SKM-1 (cell line): ENCODE measurements around the gene PLEKHF1.

ENCODE experiments used
- DNase-seq: peaks from one replicate; lab custom pipeline; 2025; ENCODE audit not compliant: unreplicated experiment; lab: John Stamatoyannopoulos, UW

PLEKHF1 gene

DNA sequence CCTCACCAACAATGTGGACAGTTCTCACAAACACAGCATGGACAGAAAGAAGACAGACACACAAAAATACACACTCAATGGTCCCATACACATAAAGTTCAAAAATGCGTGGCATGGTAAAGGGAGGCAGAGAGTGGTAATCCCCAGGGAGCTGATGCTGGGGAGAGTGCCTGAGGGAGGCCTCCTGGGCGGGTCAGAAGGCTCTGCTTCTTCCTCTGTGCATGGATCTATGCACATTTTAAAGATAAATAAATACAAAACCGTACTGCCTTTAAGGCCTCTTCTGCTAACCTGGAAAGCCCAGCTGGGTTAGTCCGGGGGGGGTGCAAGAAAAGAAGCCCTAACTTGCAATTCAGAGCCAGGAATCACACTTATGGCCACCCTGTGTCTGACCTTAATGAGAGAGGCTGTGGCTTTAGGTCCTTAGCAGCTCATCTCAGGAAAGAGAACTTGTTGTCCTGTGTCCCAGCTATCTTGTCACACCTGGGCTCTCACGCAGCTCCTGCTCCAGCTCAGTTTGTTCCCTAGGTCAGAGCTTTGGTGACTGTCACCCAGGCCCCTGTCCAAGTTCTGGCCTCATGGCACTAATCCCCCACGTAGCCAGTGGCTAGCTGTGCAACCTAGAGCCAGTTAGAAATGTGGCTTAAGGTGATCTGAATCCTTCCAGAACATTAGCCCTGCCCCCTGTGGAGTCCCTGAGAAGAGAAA, 30.7 kb upstream of the PLEKHF1 start:
- DNase-seq = no peak

DNA sequence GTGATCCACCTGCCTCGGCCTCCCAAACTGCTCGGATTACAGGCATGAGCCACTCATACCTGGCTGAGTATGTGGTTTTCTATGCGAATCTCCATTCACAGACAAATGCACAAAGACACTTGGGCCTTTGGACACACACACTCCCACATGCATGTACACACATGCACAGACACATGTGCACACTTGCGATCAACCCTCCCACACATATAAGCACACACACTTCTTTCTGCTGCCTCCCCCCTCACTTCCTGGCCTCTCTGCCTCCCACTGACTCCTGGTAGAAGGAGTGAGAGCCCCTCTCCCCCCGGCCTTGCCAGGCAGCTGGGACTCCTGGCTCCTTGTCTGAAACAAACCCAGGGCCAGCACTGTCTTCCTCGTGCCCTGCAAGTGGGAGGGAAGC, 29.3 kb upstream of the PLEKHF1 start:
- no peak for DNase-seq

DNA sequence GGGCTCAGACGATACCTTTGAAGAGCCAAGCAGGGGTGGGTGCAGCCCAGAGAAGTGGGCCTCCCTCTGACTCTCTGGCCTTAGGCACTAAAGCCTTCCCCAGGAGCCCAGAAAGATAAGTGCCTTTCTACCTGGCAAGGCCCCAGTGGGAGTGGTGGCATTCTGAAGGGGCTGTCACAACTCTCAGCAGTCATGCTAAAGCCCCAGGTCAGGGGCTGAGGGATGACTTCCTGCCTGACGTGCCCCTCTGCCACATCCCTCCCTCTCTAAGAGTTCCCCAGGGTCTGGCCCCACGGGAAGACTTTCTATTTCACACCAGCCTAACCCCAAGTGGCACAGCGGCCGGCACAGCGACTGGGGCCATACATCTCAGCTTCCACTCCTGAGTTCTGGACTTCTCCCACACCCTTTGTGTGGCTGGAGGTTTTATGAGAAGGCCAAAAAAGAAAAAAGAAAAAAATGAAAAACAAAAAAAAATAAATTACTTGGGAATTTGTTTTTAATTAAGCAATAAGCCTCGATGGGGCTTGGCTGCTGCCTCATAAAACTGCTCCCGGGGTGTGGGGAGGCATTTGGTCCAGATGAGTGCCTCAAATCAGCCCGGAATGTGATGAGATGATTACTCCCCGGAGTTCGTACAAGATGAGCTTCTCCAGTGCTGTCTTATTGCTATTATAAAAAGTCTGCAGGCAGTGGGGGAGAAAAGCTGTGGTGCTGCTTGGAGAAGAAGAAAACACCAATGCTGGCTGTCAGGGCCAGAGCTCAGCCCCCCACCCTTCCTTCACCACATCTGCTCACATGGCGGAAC, 28.5 kb upstream of the PLEKHF1 start:
- DNase-seq = no peak

DNA sequence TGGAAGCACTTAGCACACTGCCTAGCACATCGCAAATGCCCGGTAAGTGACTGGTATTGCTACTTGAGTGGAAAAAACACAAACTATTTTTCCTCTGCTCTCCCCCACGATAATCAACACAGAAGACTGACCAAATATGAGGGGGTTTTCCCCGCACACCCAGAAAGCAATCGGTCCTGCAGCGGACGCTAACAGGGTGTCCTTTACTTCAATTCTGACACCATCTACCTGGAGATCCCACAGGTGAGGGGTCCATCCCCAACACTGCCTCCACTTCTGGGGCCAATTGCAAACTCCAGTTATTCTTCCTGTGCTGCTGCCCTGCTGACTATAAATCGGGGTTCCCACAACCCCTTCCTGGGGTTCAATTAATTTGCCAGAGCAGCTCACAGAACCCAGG, 26.2 kb upstream of the PLEKHF1 start:
- no peak for DNase-seq

DNA sequence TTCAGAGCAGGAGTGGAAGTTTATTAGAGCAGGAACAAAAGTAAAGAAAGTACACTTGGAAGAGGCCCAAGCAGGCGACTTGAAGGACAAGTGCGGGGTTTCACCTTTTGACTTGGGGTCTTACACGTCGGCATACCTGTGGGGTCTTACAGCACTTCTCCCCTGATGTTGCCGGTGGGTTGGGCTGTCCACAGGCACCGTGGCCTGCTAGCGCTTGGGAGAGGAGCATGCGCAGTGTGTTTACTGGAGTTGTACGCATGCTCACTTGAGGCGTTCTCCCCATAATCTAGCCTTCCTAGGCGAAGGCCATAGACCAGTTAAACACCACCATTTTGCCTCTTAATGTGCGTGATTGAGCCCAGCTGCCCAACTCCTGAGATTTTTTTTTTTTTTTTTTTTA, 25.0 kb upstream of the PLEKHF1 start:
- DNase-seq = no peak

DNA sequence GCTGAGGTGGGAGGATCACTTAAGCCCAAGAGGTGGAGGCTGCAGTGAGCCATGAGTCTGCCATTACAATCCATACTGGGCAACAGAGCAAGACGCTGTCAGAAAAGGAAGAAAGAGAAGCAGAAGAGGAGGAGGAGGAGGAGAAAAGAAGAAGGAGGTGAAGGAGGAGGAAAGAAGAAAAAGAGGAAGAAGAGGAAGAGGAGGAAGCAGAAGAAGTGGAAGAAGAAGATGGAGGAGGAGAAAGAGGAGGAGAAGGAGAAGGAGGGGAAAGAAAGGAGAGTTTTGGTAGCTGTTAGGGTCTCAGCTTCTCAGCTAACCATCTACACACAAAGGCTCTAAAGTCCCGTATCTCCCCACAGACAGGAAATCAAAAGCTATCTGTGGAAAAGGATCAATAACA, 23.7 kb upstream of the PLEKHF1 start:
- DNase-seq = no peak

DNA sequence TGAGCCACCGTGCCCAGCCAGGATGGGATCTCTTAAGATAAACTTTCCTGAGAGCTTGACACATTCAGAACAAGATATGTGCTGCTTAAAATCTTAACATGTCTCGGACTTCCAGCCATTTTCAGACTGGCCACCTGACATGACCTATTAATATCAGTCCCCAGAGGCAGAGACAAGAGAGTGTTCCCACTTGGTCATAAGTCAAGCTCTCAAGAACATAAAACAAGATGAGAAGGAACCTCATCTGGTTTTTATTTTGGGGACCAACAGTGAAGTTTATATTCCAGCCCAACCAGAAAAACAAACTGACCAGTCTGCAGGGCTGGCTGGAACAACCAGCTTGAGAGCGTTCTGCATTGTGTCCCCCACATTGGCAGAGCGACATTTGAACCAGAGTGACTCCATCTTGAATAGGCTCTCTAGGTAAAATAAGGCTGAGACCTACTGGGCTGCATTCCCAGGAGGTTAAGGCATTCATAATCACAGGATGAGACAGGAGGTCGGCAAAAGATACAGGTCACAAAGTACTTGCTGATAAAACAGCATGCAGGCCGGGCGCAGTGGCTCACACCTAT, 21.8 kb upstream of the PLEKHF1 start:
- DNase-seq = no peak

DNA sequence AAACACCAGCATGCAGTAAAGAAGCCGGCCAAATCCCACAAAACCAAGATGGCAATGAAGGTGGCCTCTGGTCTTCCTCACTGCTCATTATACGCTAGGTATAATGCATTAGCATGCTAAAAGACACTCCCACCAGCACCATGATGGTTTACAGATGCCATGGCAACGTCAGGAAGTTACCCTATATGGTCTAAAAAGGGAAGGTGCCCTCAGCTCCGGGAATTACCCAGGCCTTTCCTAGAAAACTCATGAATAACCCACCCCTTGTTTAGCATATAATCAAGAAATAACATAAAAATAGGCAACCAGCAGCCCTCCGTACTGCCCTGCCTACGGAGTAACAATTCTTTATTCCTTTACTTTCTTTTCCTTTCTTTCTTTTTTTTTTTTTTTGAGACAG, 21.1 kb upstream of the PLEKHF1 start:
- no peak for DNase-seq

DNA sequence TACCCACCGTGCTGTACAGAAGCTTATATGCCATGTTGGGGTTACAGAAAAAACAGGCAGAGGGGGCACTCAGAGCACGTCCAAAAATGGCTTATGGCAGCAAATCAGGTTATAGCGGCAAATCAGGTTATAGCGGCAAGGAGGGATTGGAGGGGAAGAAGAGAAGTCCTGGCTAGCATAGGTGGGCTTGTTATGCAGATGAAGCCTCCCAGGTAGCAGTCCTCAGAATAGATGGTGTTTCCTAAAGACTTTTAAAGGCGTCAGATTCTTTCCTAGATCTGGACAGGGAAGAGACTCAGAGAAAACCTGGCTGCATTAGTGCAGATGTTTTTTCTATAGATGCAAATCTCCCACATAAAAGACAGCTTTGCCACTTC, 19.8 kb upstream of the PLEKHF1 start:
- DNase-seq = no peak

DNA sequence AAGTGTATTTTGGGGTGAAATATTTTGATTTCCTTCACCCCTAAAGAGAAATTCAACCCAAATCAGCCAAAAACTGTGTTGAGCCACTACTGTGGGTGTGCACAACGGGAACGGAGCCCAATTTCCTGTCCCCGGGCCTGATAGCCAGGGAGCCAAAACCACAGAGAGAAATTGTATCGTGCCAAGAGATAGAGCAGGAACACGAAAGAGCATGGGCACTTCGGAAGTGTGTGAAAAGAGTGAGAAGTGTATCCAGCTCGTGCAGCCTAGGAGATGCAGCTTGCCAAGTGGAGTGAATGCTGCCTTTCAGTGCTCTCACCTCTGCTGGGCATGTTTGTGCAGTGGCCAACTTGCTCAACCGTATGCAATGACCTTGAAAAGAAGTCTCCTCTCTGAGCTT, 19.4 kb upstream of the PLEKHF1 start:
- DNase-seq = no peak

DNA sequence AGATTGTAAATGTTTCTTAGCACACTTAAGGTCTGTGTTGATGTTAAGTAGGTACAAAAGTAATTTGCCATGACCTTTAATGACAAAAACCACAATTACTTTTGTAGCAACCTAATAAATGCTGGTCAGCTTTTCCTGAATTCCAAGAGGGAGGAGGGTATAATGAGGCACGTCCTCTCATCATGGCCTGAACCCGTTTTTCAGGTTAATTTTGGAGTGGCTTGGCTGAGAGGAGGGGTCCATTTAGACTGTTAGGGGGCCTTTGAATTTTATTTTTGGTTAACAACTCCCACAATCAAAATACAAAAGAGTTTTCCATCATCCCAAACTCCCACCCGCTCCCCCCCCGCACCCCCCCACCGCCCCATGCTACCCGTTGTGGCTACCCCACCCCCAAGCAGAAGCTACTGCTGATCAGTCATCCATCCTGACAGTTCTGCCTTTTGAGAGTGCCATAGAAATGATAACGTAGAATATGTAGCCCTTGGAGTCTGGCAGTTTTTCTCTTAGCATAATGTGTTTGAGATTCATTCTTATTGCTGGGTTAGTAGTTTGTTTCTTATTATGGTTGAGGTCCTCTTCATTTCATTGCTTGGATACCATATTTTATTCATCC, 14.4 kb upstream of the PLEKHF1 start:
- no peak for DNase-seq

DNA sequence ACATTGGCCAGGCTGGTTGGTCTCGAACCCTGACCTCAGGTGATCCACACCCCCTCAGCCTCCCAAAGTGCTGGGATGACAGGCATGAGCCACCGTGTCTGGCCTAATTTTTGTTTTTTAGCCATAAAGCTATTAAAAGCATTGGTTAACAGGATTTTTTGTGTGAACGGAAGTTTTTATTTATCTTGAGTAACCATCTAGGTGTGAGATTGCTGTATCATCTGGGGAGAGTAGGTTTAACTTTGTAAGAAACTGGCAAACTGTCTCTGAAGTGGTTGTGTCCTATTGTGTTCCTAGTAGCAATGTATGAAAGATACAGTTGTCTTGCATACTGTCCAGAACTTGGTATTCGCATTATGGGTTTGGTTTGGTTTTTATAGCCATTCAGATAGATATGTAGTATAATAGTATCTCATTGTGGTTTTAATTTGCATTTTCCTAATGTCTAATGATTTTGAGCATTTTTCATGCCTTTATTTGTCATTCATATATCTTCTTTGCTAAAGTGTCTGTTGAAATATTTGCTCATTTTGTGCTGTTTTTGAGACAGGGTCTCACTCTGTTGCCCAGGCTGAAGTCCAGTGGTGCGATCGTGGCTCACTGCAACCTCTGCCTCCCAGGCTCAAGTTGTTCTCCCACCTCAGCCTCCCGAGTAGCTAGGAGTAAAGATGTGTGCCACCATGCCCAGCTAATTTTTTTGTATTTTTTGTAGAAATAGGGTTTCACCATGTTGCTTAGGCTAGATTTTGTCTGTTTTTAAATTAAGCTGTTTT, 13.5 kb upstream of the PLEKHF1 start:
- DNase-seq = no peak

DNA sequence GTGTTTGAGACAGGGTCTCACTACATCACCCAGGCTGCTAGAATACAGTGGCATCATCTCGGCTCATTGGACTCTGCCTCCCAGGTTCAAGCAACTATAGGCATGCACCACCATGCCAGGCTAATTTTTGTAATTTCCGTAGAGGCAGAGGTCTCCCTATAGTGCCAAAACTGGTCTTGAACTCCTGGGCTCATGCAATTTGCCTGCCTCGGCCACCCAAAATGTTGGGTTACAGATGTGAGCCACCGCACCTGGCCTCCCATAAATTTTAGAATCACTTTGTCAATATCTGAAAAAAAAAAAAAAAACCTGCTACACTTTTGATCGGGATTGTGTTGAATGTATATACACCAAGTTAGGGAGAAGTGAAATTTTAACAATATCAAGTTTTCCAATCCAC, 11.9 kb upstream of the PLEKHF1 start:
- DNase-seq = no peak

DNA sequence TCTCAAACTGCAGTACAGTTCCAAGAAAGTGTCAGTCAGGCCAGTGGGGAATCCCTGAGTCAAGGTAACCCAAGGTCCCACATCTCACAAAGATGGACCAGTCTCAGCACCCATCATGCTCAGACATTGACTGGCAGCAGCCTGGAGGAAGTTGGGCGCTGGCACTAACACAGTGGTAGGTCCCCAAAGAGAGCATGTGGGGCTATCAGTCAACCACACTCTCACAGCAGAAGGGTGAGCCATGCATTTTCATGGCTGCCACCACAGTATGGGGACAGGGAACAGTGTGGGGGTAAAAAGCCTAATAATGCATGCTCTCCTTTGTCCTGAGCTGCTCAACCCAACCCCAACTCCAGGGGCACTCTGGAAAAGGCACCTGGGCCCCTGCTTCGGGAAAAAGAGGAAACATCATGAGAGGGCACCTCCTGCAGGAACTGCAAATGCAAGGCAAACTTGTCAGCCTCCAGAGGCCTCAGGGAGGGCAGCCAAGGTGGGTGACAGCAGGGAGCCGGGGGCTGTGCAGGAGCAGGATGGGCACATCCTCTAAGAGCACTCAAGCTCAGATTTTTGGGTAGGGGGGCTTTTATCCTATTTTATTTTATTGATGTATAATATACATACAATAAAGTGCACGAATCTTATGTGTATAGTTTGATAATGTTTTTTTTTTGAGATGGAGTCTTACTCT, 9.5 kb upstream of the PLEKHF1 start:
- DNase-seq = no peak

DNA sequence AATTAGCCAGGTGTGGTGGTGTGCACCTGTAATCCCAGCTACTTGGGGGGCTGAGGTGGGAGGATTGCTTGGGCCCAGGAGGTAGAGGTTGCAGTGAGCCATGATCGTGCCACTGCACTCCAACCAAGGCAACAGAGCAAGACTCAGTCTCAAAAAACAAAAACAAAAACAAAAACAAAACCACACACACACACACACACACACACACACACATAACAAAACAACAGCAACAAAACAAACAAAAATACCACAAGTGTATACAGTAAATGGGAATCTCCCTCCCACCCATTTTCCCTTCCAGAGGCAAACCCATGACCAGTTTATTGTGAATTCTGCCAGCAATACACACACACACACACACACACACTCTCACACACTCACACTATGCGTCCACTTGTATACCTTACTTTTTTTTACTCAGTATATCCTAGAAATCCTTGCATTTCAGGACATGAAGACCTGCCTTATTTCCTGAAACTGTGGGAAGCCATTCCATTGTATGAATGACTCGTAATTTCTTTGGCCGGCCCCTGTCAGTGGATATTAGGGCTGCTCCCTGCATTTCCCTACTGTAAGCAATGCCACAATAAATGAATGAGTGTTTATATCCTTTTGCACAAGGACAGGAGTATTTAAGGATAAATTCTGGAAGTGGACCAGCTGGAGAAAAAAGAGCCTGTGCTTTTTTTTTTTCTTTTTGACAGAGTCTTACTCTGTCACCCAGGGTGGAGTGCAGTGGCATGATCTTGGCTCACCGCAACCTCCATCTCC, 6.9 kb upstream of the PLEKHF1 start:
- DNase-seq = no peak

DNA sequence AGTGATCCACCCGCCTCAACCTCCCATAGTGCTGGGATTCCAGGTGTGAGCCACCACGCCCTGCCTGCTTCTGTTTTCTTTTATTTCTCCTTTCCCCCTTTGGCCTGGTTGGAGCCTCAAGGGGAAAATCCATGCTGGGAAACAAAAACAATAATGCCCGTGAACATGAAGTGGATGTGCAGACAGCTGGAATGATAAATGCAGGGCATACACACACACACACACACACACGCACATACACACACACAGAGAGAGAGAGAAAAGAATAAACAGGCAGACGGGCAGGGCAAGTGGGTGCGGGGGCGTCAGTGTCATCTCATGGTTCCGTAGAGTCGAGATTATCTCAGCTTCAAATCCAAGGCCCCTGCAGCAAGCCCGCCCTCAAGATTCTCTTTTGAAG, 4.4 kb upstream of the PLEKHF1 start:
- no peak for DNase-seq

DNA sequence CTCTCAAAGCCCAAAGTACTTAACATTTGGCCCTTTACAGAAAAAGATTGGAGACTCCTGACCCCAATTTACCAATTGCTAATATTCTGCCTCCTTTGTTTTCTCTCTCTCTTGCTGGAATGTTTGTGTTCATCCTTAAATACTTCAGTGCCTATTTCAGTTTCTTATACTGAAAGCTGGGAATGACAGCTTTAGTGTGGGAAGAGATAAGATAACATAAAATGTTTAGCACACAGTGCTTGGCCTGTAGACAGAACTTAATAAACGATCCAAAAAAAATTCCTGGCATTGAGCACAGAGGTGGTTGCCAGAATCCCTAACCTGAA, 3.0 kb upstream of the PLEKHF1 start:
- DNase-seq = no peak

DNA sequence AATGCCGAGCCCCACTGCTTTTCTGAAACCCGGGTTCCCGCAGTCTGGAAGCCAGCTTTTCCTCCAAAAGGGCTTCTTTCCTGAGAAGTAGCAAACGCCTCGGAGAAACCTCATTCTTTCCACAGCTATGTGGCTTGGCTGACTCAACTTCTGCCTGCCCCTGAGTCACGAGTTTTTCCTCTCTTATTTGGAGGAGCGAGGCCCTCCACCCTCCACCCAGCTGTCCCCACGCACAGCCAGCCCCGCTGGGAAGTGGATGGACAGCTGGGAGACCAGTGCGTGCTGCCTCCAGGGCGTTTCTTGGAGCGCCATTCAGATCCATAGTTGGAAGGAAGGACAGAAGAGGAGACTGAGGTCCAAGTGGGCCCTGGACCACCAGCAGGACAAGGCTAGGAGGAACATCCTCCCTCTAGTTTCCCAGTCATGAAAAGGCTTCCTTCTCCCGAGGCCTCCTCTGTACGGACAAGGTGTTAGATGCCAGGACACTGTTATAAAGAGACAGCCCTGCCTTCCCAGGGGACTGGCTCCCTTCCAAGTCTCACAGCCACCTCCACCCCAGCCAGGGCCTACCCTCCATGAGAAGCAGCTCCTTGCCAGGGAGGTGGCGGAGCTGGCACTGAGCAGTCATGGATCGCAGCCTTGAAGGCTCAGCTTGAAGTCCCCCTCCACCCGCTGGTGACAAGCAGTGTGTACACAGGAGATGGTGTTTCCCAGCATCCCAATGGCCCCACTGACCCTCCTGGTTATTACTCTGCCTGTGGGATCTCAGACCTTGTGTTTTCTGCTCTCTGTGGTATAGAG, 2.5 kb upstream of the PLEKHF1 start:
- DNase-seq = no peak
